ENCODE results near the gene ETFDH.
A peak's percentile ranks its signal among the peaks of the same experiment; 100 is the strongest.

ETFDH gene

GRCh38 chr4:158666892-158667291 lies 5.2 kb upstream of the ETFDH start:
- no peak for DNase-seq (ENCODE audit: low read depth)
- TF ChIP-seq CTCF (IDR thresholded peaks at IDR 0.05; ENCODE audit: insufficient read depth, low read depth, low read length, missing control alignments) = no peak
- H3K4me3 ChIP-seq (ENCODE audit: low read length) = no peak overlapping the region

- peak; percentile 68 for TF ChIP-seq CTCF (IDR thresholded peaks at IDR 0.05; ENCODE audit: insufficient read depth, low read depth, low read length, missing control alignments)
- peak; percentile 26 for DNase-seq (ENCODE audit: low read depth)
- no peak overlapping the region for H3K4me3 ChIP-seq (ENCODE audit: low read length)
Measured at GRCh38 chr4:158667651-158668198, 4.4 kb upstream of the ETFDH start.

GRCh38 chr4:158669310-158669709 lies 2.8 kb upstream of the ETFDH start:
- H3K4me3 ChIP-seq (ENCODE audit: low read length) = no peak overlapping the region
- no peak for TF ChIP-seq CTCF (IDR thresholded peaks at IDR 0.05; ENCODE audit: insufficient read depth, low read depth, low read length, missing control alignments)
- no peak for DNase-seq (ENCODE audit: low read depth)

GRCh38 chr4:158670975-158671664 lies 976 bp upstream of the ETFDH start:
- DNase-seq (ENCODE audit: low read depth) = peak; percentile 60
- peak overlapping the region; percentile 91 for H3K4me3 ChIP-seq (ENCODE audit: low read length)
- TF ChIP-seq CTCF (IDR thresholded peaks at IDR 0.05; ENCODE audit: insufficient read depth, low read depth, low read length, missing control alignments) = no peak

GRCh38 chr4:158671665-158671914 lies 506 bp upstream of the ETFDH start, which contains the start of gene C4orf46:
C4orf46 (minus strand) TSS chr4:158671887; CDS start chr4:158671801, 86 bp downstream.
- H3K4me3 ChIP-seq (ENCODE audit: low read length) = peak within 1 kb of the TSS; percentile 91
- TF ChIP-seq CTCF (IDR thresholded peaks at IDR 0.05; ENCODE audit: insufficient read depth, low read depth, low read length, missing control alignments) = no peak
- no peak for DNase-seq (ENCODE audit: low read depth)

- TF ChIP-seq CTCF (IDR thresholded peaks at IDR 0.05; ENCODE audit: insufficient read depth, low read depth, low read length, missing control alignments) = no peak
- no peak overlapping the region for H3K4me3 ChIP-seq (ENCODE audit: low read length)
- no peak for DNase-seq (ENCODE audit: low read depth)
Measured at GRCh38 chr4:158673633-158674032, 1.5 kb downstream of the ETFDH start.

GRCh38 chr4:158676076-158676475 lies 4.0 kb downstream of the ETFDH start:
- no peak for DNase-seq (ENCODE audit: low read depth)
- TF ChIP-seq CTCF (IDR thresholded peaks at IDR 0.05; ENCODE audit: insufficient read depth, low read depth, low read length, missing control alignments) = no peak
- H3K4me3 ChIP-seq (ENCODE audit: low read length) = no peak overlapping the region

Measured in epithelial cell of esophagus (primary cell).